HG02973 (cell line): ENCODE data around the gene KLK15.

Source experiments
- ATAC-seq: cut with Tn5 transposase; IDR thresholded peaks from one replicate; pipeline ENCODE4 v1.9.1; 2021; ENCODE audit warnings: moderate library complexity; ENCODE audit not compliant: unreplicated experiment

KLK15 gene

DNA sequence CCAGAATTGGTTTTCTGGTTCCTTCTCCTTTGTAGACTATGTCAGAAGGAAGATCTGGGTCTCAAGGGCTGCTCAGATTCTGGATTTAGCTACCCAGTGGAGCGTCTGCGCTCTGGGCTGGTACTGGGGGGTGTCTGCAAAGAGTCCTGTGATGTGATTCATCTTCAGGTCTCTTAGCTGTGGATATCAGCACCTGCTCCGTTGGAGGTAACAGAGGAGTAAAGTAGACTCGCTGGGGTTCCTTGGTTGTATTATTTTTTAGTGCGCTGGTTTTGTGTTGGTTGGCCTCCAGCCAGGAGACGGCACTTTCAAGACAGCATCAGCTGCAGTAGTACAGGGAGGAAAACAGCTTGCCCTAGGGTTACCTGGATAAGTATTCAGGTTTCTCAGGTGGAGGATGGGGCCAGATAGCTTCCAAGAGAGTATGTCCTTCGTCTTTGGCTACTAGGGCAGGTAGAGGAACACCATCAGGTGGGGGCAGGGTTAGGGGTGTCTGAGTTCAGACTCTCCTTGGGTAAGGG lies 10.4 kb upstream of the KLK15 start:
- no peak for ATAC-seq

- ATAC-seq, result no peak
These were observed 9.8 kb upstream of the KLK15 start for GRCh38 chr19:50843205-50843604.

- ATAC-seq, result no peak
These were observed 8.8 kb upstream of the KLK15 start for GRCh38 chr19:50842130-50842529.

- ATAC-seq, result no peak
These were observed 6.6 kb upstream of the KLK15 start for GRCh38 chr19:50839712-50840655.

- ATAC-seq, result no peak
These were observed 4.9 kb upstream of the KLK15 start for GRCh38 chr19:50838239-50838638.

DNA sequence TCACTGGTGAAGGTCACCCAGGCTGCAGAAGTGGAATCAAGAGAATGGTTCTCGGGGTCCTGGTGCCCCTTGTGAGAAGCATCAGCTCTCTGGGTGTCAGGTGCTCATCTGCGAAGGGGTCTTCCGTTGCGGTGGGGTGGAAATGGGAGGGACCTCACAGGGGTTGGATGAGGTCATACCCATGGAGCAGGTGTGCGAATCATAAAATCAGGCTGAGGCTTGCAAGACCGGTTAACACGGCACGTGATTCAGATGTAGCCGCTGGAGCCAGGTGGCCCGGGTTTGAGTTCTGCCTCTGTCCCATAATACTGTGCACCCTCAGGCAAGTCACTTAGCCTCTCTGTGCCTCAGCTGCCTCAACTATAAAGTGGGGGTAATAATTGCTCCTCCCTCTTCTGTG lies 3.9 kb upstream of the KLK15 start:
- ATAC-seq, result no peak

DNA sequence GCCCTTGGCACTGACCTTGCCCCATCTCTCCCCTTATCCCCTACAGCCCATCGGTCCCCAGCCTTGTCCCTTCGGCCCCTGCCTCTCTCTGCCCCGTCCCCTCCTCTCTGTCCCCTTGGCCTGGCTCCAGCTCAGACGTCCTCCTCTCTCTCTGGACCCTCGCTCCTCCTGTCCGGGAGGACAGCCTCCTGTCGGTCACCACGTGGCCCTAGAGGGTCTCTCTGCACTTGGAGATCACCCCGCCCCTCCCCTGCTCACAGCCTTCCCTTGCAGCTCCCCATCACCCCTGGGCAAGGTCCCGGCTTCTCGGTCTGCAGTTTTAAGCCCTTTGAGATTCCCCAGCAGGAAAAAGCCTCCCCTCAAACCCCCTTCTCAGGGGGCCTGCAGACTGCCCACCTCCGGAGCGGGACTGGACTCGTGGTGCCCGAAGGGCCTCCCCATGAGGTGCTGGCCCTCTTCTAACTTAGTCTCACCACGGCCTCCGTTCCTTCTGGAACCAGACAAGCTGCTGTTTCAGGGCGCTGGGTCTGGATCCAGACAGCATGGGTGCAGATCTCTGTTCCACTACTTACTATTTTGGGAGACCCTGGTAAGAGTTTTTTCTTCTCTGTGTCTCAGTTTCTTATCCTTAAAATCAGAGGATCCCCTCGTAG lies 3.3 kb upstream of the KLK15 start:
- no peak for ATAC-seq

- no peak for ATAC-seq
These were observed 2.6 kb upstream of the KLK15 start for GRCh38 chr19:50835785-50836542.

DNA sequence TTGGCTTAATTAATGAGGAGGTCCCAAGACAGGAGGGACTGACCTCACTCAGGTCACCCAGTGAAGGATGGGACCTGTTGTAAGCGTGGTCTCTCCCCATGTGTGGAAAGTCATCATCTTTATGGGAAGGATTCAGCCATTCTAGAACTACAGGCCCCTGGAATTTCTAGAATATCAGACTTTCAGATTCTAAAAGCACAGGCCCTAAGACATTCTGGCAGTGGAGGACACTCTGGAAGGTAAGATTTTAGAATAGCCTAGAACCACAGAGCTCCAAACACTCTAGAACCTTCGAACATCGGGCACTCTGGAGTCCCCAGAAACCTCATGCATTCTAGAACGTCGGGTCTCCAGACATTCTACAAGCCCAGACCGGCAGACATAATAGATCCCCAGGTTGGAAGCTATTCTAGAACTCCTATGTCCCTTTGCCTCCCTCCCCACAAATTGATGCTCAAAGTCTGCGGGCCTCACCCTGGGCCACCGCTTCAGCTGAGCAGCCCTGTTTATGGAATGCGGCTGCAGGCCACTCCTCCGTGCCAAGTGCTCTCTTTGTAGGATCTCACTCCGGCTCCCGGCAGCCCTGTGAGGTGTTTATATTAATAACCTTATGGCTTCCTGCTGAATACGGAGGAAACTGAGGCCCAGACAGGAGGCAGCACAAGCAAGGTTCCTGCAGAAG lies 1.9 kb upstream of the KLK15 start:
- no peak for ATAC-seq

DNA sequence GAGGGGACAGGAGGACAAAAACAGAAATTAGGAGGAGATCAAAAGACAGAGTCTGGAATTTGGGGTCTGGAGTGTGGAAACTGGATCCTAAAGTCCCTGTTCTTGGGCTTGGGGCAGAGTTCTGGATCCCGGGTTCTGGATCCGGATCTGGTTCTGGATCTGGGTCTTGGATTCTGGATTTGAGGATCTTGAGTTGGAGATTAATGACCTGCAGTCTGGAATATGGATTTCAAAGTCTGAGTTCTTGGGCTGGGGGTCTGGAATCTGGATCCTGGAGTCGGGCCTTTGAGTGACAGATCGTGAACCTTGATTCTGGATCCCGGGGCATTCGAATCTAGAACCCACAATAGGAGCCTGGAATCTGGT lies 411 bp upstream of the KLK15 start:
- ATAC-seq, result no peak

- no peak for ATAC-seq
These were observed 708 bp downstream of the KLK15 start for GRCh38 chr19:50832666-50833065.

- ATAC-seq, result no peak
These were observed 2.4 kb downstream of the KLK15 start for GRCh38 chr19:50831026-50831396.

DNA sequence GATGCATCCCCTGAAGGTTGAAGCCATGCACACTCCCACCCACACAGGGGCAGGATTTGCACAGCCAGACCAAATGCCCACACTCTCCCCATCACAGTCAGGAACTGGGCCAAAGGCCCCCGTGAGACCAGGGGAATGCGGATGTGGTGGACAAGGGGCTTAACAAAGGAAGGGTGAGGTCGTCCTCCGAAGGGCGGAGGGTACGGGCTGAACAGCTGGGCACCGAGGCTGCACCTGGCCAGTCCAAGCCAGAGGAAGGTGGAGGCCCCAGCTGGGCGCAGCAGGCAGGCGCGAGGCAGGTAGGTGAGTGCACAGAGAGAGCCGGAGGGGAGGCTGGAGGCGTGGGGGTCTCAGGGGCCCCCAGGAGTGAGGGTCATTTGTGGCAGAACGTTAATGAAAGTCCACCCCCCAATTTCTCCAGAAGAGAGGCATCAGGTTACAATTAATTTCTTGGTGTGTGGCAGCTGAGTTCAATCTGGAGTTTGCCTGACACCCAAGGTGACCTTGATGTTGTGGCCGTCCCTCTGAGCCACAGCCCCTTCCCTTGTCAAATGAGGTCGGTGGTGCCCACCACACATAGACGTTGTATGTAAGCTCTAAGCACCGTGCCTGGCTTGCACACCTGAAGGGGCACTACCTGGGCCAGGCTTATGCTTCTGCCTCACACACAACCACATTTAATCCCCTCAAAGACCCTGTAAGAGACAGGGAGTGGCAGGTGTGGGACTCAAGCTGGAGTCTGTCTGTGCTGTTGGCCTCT lies 2.9 kb downstream of the KLK15 start:
- no peak for ATAC-seq

DNA sequence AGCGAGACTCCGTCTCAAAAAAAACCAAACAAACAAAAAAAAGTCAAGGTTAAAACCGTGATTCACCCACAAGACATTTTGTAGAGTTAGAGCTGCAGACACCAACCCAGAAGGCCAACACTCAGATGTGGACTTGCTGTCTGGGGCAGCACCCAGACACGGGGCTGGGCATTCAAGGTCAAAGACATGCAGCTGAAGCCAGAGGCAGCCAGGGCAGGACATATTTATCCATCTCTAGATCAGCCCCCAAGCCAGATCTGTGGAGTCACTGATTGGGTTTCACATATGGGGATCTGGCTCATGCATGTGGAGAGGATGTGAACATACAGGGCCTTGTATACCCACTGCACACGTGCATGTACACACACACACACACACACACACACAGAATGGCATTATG lies 3.6 kb downstream of the KLK15 start:
- ATAC-seq, result no peak

DNA sequence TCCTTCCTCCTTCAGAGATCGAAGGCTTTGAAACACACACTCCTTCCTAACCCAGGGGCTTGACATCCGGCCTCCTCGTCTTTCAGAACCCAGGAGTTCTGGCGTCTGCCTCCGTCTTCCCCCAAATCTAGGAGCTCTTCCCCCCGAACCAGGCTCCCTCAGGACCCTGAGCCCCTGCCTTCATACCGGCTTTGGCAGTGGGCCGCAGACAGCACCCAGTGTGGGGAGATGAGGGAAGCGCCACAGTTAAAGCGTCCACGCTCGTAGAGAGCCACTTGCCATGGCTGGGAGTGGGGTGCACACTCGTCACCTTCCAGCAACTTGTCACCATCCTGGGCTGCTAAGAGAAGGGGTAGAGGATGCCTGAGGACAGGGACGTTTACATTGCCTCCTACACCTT lies 5.9 kb downstream of the KLK15 start:
- no peak for ATAC-seq

DNA sequence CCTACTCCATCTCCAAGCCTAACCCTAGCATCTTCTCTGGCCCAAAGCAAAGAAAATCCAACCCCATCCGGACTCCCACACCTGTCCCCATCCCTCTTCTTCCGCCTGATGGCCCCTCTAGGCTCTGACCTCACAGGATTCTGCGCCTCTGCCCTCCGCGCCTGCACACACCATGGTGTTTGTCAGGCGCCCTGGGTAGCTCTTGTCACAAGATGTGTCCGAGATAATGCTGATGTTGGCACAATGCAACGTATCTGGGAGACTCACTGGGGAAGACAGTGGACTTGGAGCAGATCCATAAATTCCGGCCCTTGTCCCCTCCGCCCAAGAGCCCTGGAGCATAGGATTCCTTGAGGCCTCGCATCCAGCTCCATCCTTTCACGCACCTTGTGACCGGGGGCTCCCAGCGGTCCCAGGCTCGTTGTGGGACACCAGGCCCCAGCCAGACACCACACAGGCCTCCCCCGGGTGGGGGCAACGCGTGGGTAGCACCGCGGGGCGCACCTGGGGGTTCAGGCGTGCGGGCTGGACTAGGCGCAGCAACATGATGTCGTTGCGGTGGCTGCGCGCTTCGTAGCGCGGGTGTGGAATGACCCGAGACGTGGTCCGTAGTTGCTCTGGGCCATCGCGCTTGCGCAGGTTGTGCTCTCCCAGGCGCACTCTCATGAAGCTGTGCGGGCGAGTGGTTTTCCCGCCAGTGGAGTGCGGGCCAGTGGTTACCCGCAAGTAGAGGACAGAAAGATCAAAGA lies 6.7 kb downstream of the KLK15 start:
- ATAC-seq, result no peak

- no peak for ATAC-seq
These were observed 9.9 kb downstream of the KLK15 start, which contains the start of gene KLK1 for GRCh38 chr19:50823389-50824042. KLK1 (minus strand) TSS chr19:50823787; CDS start chr19:50823748, 39 bp downstream.

DNA sequence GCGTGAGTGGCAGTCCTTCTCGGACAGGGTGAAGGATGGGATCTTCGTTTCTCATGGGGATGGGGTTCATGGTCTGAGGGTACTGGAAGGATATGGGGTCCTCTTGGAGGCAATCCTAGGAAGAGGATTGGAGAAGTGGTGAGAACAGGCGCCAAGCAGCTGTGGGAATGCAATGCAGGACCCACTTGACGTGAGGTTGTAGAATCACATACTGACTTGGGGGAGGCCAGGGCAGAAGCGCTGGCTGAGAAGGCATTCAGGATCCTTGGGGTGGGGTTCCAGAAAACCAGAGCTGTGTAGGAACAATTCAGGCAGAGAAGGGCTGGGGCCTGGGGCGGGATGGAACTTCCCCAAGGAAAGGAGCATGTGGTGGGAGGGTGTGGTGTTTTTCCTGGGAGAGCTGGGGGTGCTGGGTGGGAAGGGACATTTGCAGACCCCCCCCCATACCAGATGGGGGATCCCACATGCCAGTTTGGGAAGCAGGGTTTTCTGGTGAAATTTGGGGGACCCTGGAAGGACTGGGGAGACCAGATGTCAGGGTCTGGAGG lies 10.6 kb downstream of the KLK15 start:
- ATAC-seq, result no peak

DNA sequence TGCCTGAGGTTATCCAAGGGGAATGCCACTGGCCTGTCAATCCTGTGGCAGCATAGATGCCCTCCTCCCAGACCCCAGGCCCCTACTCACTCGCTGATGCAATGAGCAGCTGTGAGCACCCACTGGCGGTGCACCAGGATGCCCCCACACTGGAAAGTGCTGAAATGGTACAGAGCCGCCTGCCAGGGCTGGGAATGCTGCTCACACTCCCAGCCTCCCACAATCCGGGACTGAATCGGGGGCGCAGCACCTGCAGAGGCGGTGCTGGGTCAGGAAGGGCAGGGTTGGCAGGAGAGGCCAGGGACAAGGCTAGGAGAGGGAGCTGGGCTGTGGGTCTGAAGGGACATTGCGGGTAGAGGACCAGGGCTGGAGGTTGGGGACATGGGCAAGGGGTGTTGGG lies 11.8 kb downstream of the KLK15 start:
- no peak for ATAC-seq
